DND-41 (cell line): Measurements from ENCODE around the gene TRAIP.

Experiments
- EZH2 ChIP-seq: IDR thresholded peaks from 3 replicates; pipeline ENCODE4 v1.6.1; 2012; ENCODE audit warnings: borderline replicate concordance, low read depth, mild to moderate bottlenecking, moderate library complexity, low read length, inconsistent platforms; ENCODE audit not compliant: severe bottlenecking
- TF ChIP-seq, protein P1 (sequence below): IDR thresholded peaks from 2 replicates; pipeline ENCODE4 v1.5.1; 2012; ENCODE audit warnings: borderline replicate concordance, low read length, moderate library complexity, mild to moderate bottlenecking; ENCODE audit not compliant: poor library complexity, severe bottlenecking; ENCODE audit errors: extremely low read depth

DNA sequence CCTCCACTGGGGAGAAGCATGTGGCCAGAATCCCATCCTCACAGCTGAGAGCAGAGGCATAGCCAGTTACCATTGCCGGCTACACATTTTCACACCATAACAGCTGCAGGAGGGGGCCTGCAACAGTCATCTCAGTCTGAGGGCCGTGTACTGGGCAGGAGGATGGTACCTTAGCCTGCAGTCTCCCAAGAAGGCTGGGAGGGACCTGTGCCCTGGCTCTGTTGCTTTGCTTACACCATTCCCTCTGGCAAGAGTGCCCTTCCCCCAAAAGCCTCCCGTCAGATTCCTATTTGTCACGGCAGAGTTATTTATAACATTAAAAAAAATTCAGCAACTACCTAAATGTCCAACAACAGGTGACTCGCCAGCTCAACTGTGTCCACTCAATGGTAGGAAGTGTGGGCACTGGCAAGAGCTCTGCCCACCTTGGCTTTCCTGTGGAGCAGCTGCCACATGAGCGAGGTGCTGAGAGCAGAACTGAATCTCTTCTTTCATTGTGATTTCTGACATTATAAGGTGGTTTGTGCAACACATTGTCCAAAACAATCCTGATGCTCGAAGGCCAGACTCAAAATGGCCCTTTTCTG is 8.9 kb upstream of the TRAIP start:
- TF ChIP-seq, protein P1, sequence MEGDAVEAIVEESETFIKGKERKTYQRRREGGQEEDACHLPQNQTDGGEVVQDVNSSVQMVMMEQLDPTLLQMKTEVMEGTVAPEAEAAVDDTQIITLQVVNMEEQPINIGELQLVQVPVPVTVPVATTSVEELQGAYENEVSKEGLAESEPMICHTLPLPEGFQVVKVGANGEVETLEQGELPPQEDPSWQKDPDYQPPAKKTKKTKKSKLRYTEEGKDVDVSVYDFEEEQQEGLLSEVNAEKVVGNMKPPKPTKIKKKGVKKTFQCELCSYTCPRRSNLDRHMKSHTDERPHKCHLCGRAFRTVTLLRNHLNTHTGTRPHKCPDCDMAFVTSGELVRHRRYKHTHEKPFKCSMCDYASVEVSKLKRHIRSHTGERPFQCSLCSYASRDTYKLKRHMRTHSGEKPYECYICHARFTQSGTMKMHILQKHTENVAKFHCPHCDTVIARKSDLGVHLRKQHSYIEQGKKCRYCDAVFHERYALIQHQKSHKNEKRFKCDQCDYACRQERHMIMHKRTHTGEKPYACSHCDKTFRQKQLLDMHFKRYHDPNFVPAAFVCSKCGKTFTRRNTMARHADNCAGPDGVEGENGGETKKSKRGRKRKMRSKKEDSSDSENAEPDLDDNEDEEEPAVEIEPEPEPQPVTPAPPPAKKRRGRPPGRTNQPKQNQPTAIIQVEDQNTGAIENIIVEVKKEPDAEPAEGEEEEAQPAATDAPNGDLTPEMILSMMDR: no peak
- no peak for TF ChIP-seq EZH2
